ENCODE results near the gene RING1. TPM values are rescaled to one million over a fixed set of nuclear protein-coding genes. Genes with fewer than 3 reads are reported as not detected.
A peak's percentile ranks its signal among the peaks of the same experiment; 100 is the strongest.

RING1 gene
- total RNA-seq, 1 donor from 2014 or later = 27.0 TPM

GRCh38 chr6:33192671-33193602, 15.4 kb upstream of the RING1 start:
- ATAC-seq = peak; percentile 5

GRCh38 chr6:33193619-33194018, 14.7 kb upstream of the RING1 start:
- ATAC-seq = no peak

- no peak for ATAC-seq
Observed at GRCh38 chr6:33194431-33194979, 13.8 kb upstream of the RING1 start.

- no peak for ATAC-seq
Observed at GRCh38 chr6:33195304-33196165, 12.8 kb upstream of the RING1 start.

GRCh38 chr6:33197431-33198048, 10.8 kb upstream of the RING1 start:
- ATAC-seq = peak; percentile 26

GRCh38 chr6:33198159-33198852, 10.0 kb upstream of the RING1 start:
- no peak for ATAC-seq

GRCh38 chr6:33198853-33199436, 9.4 kb upstream of the RING1 start:
- ATAC-seq = no peak

GRCh38 chr6:33199687-33200218, 8.5 kb upstream of the RING1 start:
- peak; percentile 42 for ATAC-seq

- ATAC-seq = peak; percentile 82
Observed at GRCh38 chr6:33200219-33201146, 7.8 kb upstream of the RING1 start, which contains the start of the genes RXRB and SLC39A7. TSS of gene RXRB (minus strand) at chr6:33200665. CDS start at chr6:33200476, 189 bp downstream. TSS of gene SLC39A7 (plus strand) at chr6:33200867. CDS start at chr6:33201246, 379 bp downstream.

GRCh38 chr6:33201147-33201545, 7.2 kb upstream of the RING1 start:
- peak; percentile 0 for ATAC-seq

GRCh38 chr6:33201935-33202334, 6.4 kb upstream of the RING1 start:
- no peak for ATAC-seq

GRCh38 chr6:33202799-33203198, 5.5 kb upstream of the RING1 start:
- ATAC-seq = no peak

GRCh38 chr6:33203443-33204164, 4.7 kb upstream of the RING1 start:
- ATAC-seq = no peak

GRCh38 chr6:33204165-33204414, 4.2 kb upstream of the RING1 start:
- ATAC-seq = no peak

GRCh38 chr6:33204415-33205190, 3.7 kb upstream of the RING1 start, which contains the start of gene HSD17B8:
TSS of gene HSD17B8 (plus strand) at chr6:33204655. CDS start at chr6:33204669, 14 bp downstream.
- peak; percentile 67 for ATAC-seq

- peak; percentile 18 for ATAC-seq
Observed at GRCh38 chr6:33205191-33206026, 2.9 kb upstream of the RING1 start.

- no peak for ATAC-seq
Observed at GRCh38 chr6:33206027-33206863, 2.1 kb upstream of the RING1 start.
